ENCODE results near the gene CALHM1.

Gene CALHM1

DNA sequence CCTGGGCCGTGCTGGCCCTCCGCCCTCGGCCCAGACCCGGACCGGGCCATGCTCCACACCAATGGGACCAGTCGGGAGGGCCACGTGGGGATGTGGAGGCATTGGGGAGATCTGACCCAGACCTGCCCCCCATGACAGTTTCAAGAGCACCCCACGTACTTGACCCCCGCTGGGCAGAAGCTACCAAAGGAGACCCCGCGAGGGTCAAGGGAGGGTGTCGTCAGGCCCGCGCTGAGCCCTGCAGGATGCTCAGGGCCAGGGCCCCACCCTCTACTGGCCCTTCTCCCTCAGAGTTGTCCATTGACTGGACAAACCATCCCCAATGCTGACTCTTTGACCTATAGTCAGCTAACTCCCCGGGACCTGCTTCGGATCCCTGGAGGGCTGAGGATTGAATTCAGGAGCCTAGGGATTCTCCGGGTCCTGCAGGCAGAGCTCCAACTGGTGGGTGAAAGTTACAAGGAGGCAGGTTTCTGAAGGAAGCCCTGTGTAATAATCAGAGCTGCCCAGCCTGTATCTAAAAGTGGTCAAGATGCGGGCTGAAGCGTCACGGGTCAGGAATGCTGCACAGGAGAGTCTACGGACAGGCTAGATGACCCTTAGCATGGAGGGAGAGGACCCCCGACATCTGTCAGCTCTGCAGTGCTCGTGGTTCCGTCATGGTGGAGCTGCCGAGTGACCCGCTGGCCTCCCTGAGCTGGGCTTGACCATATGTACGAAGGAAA is 6.0 kb downstream of the CALHM1 start:
- no peak for DNase-seq

DNA sequence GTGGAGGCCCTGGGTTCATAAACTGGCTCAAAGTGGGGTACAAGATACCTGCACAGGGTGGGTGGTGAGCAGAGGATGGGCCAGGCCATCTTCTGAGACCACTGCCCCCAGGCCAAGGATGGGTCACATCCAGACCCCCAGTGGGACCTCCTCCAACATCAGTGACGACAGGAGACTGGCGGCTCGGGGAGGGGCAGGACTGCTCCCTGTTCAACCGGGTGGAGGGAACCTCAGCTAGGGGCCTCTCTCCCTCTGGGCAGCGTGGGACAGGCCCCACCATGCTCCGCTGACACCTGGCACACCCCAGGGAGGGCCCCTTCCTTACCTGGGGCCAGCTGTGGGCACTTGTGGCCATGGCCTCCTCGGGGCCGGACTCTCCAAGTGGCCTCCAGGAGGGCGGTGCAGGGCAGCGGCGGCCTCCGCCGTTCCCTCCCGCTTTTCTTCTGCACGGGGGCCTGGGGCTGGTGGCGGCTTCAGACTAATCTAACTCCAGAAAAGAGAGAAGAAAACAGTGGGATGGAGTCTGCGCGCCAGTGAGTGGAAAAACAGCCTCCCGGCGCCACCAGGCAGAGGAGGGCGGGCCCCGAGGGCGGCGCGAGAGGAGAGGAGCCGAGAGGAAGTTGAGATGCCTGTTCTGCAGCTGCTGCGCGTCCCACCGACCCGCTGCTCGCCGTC is 6.7 kb downstream of the CALHM1 start, which contains the start of gene CALHM2:
Gene CALHM2 (minus strand): TSS at position 540 of the 675 bp plus-strand sequence. CDS start 2,429 bp downstream, outside the sequence.
- DNase-seq, result no peak

DNA sequence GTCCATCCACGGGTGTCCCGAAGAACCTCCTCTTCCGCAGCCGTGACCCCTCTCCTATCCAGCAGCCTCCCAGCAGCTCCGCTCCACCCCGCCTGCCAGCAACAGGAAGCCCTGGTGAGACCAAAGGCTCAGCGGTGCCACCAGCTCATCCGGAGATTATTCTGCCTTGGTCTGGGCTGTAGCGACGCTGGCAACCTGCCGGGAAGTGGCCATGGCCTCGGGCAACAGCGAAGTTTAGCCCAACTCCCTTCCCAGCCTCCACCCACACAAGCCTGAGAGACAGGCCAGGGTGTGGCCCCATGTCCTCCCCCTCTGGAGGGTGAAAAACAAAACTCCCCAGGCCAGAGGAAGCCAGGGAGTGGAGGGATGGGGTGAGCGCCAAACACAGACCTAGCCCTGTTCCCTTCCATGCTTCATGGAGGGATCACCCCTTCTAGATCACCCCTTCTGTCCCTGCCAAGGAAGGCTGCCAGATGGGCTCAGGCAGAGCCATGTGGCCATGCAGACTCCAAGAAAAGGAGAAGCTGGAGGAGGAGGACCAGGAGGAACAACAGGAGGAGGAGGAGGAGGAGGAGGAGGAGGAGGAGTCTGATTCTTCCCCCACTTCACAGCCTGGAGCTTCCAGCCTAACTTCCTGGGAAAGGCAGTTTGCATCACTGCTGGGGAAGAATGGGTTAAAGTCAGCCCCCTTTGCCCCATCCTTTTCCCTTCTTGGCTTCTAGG is 7.4 kb downstream of the CALHM1 start:
- DNase-seq, result no peak

DNA sequence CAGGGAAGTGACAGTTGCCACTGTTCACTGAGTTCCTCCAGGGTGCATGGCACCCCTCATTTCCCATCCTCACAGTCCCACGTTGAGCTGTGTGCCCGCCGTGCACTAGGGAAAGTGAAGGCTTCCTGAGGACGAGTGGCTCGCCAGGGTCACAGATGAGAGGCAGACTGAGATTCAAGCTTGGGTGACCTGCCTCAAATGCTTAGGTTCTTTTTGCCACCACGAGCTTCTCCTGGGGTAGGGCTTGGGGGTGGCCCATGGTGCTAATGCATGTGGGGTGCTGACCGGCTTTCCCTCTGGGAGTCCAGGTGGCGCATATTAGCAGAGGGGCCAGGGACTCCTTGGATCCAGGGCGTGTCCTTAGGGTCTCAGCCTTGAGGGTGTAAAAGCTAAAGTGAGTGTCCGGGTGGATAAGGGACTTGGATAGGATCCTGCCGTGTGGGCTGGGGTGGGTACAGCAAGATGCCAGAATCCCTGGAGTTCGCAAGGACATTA is 8.5 kb downstream of the CALHM1 start:
- DNase-seq, result no peak

DNA sequence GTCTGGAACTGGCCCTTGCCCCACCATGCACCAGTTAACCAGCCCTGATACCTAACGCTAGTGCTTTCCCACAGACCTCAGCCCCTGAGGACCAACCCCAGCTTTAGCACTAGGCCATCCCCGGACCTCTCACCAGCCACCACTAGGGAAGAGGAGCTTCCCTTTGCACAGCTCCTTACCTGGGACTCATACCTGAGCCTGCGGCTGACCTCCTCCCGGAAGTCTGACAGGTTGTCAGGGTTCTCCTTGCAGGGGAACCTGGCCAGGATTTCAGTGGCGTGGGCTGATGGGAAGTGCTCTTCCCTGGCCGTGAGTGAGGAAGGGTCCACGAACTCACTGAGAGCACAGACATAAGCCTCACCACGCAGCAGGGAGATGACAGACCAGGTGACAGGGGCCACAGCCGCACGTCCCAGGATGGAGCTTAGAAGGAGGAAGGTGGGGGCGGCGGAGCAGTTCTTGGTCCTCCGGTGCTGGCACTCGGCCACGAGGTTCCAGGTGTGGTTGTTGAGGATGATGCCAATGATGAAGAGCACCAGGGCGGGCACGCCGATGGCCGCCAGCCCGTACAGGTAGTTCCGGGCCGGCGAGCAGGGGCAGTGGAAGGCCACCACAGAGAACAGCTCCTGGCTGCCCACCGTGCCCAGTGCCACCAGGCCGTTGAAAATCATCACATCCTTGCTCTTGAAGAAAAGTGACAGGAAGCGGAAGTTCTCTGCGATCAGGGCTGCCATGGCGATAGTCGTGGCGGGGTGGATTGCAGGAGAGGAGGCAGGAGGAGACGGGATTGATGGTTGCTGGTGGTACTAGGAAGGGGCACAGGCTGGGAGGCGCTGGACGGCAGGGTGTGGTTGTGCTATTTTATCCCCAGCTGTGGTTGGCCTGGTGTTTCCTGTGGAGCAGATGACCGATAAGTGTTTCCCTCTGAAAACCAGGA is 9.2 kb downstream of the CALHM1 start:
- no peak for DNase-seq

DNA sequence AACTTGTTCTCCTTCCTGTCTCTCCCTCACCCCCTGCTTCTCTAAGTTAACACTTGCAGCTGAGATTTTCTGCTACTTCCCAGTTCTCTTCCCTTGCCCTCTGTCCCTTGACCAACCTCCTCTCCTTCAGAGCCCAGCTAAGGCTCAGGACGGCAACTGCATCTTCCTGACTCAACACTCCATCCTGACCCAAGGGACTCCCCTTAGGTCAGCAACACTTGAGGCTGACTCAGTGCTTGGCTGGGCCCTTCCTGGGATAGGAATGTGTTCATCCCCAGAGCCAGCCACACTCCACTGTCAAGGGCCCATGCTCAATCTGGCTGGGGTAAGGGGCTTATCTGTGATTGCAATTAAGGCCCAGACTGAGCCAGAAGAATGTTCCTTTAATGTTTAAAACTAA is 10.0 kb downstream of the CALHM1 start:
- DNase-seq, result no peak

DNA sequence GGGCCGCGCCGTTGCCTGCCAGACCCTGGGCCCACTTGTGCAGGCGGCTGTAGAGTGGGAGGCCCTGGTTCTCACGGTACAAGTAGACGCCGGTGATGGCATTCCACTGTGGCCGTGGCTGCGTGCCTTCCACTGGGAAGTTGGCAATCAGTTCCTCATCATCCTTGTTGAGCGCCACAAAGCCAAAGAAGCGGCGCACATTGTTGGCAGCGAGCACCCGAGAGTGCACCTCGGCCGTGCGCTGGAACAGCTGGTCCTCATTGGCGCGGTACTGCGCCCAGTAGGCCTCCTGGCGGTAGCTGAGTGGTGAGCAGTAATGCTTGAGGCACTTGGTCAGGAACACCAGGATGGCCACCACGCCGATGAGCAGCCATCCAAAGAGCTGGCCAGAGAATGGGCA is 11.5 kb downstream of the CALHM1 start:
- DNase-seq, result no peak

DNA sequence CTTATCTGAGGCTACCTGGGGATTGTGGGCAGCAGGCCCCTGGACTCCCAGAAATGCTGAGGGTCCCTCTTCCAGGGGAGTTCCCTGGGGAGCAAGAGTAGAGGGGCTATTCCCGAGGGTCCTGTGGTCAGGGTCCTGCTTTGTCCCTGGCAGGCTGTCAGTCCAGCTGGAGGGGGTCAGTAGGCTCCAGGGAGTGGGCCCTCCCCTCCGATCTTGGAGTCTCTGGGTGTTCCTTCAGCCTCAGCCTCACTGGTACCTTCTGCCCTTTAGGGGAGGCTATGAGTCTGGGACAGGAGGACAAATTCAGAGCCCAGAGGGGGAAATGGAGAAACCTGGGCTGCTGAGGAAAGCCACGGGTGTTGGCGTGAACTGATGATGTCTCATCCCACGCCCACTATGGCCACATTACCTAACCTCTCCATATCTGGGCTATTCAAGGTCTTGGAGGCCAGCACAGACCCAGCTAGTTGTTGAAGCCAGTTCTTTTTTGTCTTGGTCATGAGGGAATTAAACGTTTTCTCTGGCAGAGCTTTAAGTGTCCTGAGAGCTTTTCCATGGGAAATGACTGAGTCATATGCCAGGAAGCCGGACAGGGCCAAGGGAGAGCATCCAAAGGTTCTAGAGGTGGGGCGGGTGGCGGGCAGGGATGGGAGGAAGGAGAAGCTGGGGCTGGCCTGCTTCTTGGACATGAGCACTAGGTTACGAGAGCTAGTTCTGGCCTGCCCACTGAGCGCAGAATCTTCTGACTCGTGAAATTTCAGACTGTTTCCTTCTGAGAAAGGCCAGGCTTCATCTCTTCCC is 12.7 kb downstream of the CALHM1 start:
- DNase-seq, result no peak

DNA sequence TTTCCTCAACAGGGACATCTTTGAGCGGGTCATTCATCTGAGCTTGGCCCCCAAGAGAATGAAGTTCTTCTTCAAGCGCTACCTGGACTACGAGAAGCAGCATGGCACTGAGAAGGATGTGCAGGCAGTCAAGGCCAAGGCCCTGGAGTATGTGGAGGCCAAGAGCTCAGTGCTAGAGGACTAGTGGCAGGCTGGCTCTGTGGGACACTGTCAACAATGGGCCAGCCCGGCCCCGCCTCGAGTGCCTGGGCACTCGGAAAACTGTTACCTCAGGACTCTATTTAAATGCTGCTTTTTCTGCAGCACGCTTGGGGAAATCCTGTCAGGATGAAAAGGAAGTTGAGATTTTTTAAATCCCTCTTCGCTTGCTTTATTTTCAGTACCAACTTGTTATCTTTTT is 13.3 kb downstream of the CALHM1 start:
- DNase-seq, result no peak

DNA sequence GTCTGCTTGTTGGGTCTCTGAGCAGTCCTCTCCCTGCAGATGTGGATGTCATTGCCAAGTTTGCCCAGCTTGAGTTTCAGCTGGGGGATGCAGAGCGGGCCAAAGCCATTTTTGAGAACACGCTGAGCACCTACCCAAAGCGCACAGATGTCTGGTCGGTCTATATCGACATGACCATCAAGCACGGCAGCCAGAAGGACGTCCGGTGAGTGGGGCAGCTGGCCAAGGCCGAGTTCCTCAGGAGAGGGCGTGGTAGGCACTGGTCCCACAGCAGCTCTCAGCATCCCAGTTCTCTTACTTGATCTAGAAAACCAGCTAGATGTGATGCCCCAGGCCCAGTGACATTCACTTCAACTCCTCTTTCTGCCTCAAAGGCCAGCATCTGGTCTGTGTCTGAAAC is 14.2 kb downstream of the CALHM1 start:
- no peak for DNase-seq

DNA sequence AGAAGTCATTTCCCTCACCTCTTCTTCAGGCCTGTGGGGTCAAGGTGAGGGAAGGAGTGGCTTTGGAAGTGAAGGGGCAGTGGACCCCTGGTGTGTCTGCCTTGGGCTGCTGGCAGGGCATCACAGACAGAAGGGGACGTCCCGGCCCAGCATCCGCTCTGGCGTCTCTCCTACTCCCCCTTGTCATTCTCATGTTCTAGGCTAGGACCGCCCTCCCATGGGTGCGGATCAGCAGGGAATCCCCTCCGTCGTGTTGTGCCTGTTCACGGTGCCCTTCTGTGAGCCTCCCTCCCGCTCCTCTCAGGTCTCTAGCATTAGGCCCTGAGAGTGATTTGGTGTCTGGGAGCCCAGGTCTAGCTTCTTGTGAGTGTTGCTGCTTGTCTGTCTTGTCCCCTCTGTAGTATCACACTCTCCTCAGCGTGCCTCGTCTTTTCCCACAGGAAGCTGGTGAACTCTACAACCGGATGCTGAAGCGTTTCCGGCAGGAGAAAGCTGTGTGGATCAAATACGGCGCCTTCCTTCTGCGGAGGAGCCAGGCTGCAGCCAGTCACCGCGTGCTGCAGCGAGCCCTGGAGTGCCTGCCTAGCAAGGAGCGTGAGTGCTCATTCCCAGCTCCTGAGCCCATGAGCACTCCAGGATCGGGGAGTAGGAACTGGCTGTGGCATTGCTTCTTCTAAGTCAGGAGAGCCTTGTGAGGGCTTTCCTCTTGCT is 15.1 kb downstream of the CALHM1 start:
- no peak for DNase-seq

DNA sequence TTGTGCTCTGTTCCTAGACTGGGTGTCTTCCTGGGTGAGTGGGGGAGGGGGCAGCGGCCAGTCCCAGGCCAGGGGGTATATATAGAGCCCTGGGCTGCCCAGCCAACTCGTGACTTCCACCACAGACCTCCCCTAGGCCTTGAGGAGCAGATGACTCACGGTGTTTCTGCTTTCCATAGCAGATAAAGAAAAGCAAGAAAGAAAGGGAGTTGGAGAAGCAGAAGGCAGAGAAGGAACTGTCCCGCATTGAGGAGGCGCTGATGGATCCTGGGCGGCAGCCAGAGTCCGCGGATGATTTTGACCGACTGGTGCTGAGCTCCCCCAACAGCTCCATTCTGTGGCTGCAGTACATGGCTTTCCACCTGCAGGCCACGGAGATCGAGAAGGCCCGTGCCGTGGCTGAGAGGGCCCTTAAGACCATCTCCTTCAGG is 16.7 kb downstream of the CALHM1 start:
- DNase-seq, result no peak

DNA sequence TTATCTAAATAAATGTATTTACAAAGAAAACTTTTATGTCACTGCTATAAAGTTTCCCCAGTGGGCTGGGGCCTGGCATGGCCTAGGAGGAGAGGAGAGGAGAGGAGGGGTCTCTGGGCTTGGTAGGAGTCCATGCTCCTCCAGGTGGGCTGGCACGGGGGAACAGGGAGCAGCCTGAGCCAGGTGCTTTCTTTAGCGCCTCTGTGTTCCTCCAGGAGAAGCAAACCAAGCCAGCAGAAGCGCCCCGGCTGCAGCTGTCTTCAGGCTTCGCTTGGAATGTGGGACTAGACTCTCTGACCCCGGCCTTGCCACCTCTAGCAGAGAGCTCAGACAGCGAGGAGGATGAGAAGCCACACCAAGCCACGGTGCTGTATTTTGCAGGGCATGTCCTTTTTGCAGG is 17.1 kb downstream of the CALHM1 start:
- DNase-seq, result no peak

DNA sequence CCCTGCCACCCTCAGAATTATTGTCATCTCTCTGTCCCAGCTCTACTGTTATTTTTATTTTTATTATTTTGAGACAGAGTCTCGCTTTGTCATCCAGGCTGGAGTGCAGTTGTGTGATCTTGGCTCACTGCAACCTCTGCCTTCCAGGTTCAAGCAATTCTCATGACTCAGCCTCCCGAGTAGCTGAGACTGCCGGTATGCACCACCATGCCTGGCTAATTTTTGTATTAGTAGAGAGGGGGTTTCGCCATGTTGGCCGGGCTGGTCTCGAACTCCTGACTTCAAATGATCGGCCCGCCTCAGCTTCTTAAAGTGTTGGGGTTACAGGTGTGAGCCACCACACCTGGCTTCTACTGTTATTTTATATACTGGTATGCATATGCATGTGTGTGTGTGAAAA is 17.5 kb downstream of the CALHM1 start:
- DNase-seq, result no peak

DNA sequence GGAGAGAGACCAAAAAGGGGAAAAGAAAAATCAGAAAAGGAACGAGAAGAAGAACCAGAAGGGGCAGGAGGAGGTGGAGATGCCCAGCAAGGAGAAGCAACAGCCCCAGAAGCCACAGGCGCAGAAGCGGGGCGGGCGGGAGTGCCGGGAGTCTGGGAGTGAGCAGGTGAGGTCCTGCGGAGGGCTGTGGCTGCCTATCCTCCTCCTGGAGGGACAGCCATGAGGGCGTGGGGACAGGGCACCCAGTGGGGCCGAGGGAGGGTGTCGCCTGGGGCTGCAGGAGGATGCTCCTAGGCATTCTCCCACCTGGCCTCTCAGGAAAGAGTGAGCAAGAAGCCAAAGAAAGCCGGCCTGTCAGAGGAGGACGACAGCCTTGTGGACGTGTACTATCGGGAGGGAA is 18.3 kb downstream of the CALHM1 start:
- DNase-seq, result no peak

DNA sequence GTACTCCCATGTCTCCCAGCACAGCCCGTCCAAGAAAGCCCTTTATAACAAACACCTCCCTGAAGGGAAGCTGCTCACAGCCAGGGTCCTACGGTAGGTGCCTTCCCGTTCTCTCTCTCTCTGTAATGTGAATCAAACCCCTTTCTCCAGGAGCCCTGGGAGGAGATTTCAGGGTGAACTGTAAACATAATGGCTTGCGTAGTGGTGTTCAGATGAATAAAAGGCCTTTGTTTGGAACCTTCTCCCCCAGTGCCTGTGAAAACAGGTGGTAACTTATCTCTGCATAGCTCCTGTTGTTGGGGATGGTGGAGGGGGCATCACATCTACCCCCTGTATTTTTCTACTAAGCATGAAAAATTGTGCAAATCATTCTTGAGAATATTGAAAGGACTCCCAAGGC is 18.9 kb downstream of the CALHM1 start:
- no peak for DNase-seq

DNA sequence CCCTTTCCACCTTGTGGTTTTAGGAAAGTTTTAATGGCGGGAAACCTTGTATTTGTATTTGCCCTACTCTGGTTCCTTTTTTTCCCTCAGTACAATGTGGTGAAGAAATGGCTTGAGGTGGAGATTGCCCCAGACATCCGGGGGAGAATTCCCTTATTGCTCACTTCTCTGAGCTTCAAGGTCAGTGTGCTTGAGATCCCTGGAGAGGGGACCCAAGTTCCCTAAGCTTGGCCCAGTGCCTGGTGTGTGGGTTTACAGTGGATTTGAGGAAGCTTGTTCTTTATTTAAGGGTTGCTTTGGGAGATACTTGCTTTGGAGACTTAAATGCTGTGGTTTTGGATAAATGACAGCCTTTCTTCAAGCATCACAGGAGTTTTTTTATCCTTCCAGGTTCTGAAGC is 24.8 kb downstream of the CALHM1 start:
- DNase-seq, result no peak

DNA sequence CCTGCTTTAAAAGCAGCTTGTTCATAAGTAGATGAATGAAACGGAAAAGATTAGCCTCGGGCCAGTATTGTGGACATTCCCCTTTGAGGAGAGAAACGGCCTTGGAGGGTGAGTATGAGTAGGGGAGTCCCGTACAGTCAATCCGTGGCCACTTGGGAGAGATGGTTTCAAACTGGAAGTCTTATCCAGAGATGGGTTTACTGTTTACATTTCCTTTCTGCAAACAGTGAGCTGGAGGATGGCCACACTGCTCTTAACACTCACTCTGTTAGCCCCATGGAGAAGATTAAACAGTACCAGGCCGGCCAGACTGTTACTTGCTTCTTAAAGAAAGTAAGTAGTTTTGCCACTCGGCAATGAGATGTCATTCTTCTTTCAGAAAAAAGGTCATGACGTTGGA is 26.8 kb downstream of the CALHM1 start:
- DNase-seq, result no peak

DNA sequence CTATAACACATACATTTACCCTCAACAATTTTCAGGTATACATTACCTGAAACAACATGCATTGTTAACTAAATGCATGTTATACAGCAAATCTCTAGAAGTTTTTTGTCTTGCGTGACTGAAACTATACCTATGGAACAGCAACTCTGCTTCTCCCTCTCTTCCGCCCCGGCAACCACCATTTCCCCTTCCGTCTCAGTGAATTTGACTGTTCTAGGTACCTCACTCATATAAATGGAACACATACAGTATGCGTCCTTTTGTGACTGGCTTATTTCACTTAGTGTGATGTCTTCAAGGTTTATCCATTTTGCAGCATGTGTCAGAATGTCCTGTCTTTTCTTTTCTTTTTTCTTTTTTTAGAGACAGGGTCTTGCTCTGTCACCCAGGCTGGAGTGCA is 29.1 kb downstream of the CALHM1 start:
- DNase-seq, result no peak

DNA sequence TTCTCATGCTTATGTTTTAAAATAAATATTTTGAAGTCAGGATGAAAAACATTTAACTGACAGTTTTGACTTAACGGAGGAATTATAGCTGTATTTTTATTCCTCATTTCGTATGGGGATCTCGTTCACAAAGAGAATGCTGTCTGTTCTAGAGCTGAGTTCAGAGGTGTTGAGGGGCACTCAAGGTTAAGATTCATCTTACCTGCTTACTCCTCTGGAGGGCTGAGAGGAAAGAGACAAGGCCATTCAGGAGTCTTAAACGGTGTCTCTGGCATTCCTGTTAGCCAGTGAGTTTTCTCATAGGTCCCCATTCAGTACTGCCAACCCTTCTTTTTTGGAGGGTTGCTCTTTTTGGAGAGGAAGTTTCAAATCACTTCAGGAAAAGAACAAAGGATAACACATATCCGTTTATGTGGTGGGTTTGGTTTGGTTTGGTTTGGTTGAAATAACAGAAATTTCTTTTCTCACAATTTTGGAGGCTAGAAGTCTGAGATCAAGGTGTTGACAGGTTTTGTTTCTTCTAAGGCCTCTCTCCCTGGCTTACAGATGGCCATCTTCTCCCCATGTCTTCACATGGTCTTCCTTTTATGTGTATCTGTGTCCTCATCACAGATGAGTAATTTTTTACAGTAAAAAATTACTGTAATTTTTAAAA is 29.6 kb downstream of the CALHM1 start:
- no peak for DNase-seq

DNA sequence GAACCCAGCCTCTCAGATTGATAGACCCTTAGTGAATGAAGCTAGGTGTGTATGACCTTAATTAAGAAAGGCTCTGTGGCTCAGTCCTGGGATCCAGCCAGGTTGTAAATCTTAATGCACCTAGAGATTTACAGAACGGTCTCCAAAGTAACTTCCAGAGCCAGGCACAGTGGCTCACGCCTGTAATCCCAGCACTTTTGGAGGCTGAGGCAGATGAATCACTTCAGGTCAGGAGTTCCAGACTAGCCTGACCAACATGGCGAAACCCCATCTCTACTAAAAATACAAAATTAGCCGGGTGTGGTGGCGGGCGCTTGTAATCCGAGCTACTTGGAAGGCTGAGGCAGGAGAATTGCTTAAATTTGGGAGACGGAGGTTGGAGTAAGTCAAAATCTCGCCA is 30.8 kb downstream of the CALHM1 start:
- DNase-seq, result no peak
